Duodenal mucosa (tissue), 2 donors: ENCODE data around the gene NUP153.
"Not testable (repeated sequence)": the region's sequence is repeated elsewhere in the genome, so short reads cannot be mapped to it uniquely, and the experiment has no call there.

Source experiments
- H3K27ac ChIP-seq: one replicate; pipeline ENCODE4 v1.7.0; 2013; ENCODE audit warnings: low read depth, low read length
- H3K27me3 ChIP-seq, 2 donors: one replicate each; pipeline ENCODE4 v1.7.0; 2013; ENCODE audit warnings: low read length in 2 of 2, control low read depth in 1 of 2; ENCODE audit not compliant: insufficient read depth in 2 of 2, control insufficient read depth in 1 of 2
- H3K36me3 ChIP-seq, 2 donors: one replicate each; pipeline ENCODE4 v1.7.0; 2013; ENCODE audit warnings: low read length in 2 of 2, control low read depth in 1 of 2; ENCODE audit not compliant: insufficient read depth in 2 of 2, control insufficient read depth in 1 of 2
- H3K4me1 ChIP-seq, 2 donors: one replicate each; pipeline ENCODE4 v1.7.0; 2013; ENCODE audit warnings: low read length in 2 of 2, control low read depth in 1 of 2; ENCODE audit not compliant: insufficient read depth in 2 of 2, control insufficient read depth in 1 of 2
- H3K4me3 ChIP-seq, 2 donors: one replicate each; pipeline ENCODE4 v1.7.0; 2013; ENCODE audit warnings: low read length in 2 of 2, low read depth in 1 of 2
- H3K9ac ChIP-seq, 2 donors: one replicate each; pipeline ENCODE4 v1.7.0; 2013; ENCODE audit warnings: low read length in 2 of 2, low read depth in 1 of 2
- H3K9me3 ChIP-seq, 2 donors: one replicate each; pipeline ENCODE4 v1.7.0; 2013; ENCODE audit warnings: low read length in 2 of 2, control low read depth in 1 of 2; ENCODE audit not compliant: control insufficient read depth in 1 of 2

NUP153 gene

GRCh38 chr6:17589406-17590096 is 117.2 kb downstream of the NUP153 start:
- no peak overlapping the region for H3K27ac ChIP-seq
- H3K9me3 ChIP-seq, result no peaks in the 10 kb centered on the region
- H3K4me1 ChIP-seq, result peaks cover 11 to 14% of the 10 kb centered on the region in 2 donors
- no peaks in the 10 kb centered on the region for H3K36me3 ChIP-seq
- no peak overlapping the region for H3K9ac ChIP-seq
- no peaks in the 10 kb centered on the region for H3K27me3 ChIP-seq
- H3K4me3 ChIP-seq, result no peak overlapping the region

DNA sequence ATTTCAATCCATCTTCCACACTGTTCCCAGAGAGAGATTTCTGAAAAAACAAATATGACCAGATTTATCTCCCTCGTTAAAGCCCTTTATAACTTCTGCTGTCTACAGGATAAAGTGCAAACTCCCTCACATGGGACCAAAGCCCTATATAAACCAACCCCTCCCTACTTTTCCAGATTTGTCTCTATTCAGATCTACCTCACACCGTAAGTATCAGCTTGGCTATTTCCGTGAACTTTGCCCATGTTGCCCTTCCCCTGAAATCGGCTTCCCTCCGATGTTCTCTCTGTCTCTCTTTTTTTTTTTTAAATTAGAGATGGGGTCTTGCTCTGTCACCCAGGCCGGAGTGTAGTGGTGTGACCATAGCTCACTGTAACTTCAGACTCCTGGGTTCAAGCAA is 118.7 kb downstream of the NUP153 start:
- Histone ChIP-seq H3K4me3 (no peak overlapping the region), H3K27me3 (no peaks in the 10 kb centered on the region), H3K27ac (no peak overlapping the region)

GRCh38 chr6:17586623-17587022 is 120.1 kb downstream of the NUP153 start:
- not testable (repeated sequence) for H3K9ac ChIP-seq, H3K9me3 ChIP-seq, H3K36me3 ChIP-seq, H3K27ac ChIP-seq, H3K27me3 ChIP-seq, H3K4me3 ChIP-seq
- H3K4me1 ChIP-seq, result peaks cover 11 to 14% of the 10 kb centered on the region in 2 donors

More for the DNA sequence above, 118.7 kb downstream of the NUP153 start:
- H3K9ac ChIP-seq, result no peak overlapping the region
- H3K36me3 ChIP-seq, result no peaks in the 10 kb centered on the region
- H3K4me1 ChIP-seq, result peaks cover 11 to 14% of the 10 kb centered on the region in 2 donors
- no peaks in the 10 kb centered on the region for H3K9me3 ChIP-seq

DNA sequence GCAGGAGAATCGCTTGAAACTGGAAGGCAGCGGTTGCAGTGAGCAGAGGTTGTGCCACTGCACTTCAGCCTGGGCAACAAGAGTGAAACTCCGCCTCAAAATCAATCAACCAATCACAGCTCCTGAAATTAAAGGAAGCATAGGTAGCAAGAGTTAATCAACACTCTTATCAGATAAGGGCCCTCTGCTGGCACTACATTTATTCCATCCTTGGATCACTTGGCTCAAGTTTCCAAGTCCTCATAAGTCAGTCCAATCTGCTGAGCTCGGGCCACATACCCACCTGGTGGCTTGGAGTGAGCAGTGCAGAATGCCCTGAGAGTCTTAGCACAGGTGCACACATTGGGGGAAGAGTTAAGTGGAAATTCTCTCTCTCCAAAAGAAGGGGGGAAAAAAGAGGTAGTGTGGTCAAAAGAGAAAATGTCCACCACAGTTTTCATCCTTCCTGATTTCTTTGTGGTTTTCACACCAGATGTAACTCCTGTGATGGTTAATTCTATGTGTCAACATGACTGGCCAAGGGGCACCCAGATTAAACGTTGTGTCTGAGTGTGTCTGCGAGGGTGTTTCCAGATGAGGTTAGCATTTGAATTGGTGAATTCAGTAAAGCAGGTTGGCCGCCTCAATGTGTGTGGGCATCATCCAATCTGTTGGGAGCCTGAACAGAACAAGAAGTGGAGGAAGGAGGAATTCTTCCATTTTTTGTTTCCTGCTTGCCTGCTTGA is 120.8 kb downstream of the NUP153 start:
- Histone ChIP-seq H3K36me3 (no peaks in the 10 kb centered on the region), H3K4me3 (no peak overlapping the region), H3K9ac (no peak overlapping the region), H3K4me1 (peaks cover 11 to 14% of the 10 kb centered on the region in 2 donors), H3K27me3 (no peaks in the 10 kb centered on the region), H3K9me3 (no peaks in the 10 kb centered on the region), H3K27ac (no peak overlapping the region)

DNA sequence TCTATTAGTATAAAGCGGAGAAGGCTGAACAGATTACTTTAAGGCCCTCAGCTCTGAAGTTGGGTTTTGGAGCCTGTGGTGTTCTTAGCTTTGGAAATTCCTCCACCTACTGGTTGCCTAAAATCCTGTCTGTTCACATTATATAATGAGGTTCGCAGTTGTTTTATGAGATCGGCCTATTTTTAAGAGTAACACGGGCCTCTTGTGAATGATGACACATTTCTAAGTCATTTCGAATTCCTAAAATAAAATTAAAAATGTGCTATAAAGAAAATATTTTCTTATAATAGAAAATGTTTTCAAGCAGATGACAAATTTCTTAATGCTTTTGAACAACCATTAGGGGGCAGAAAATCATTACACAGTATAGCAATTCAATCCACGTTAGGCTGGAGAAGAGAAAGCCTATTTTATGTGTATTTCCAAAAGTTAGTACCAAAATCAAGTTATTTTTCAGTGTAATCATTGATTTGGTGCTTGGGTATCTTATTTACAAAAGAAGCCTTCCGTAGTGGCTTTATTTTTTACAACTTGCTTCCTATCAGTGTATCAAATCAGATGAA is 122.4 kb downstream of the NUP153 start:
- H3K4me1 ChIP-seq, result peaks cover 11 to 14% of the 10 kb centered on the region in 2 donors
- no peak overlapping the region for H3K4me3 ChIP-seq
- no peak overlapping the region for H3K27ac ChIP-seq
- H3K9ac ChIP-seq, result no peak overlapping the region
- no peaks in the 10 kb centered on the region for H3K27me3 ChIP-seq
- no peaks in the 10 kb centered on the region for H3K36me3 ChIP-seq
- no peaks in the 10 kb centered on the region for H3K9me3 ChIP-seq

- Histone ChIP-seq H3K9ac (no peak overlapping the region), H3K36me3 (no peaks in the 10 kb centered on the region), H3K27ac (no peak overlapping the region), H3K4me3 (no peak overlapping the region), H3K4me1 (peaks cover 11 to 14% of the 10 kb centered on the region in 2 donors), H3K9me3 (no peaks in the 10 kb centered on the region), H3K27me3 (no peaks in the 10 kb centered on the region)
Measured at GRCh38 chr6:17583811-17584210, 122.9 kb downstream of the NUP153 start.

DNA sequence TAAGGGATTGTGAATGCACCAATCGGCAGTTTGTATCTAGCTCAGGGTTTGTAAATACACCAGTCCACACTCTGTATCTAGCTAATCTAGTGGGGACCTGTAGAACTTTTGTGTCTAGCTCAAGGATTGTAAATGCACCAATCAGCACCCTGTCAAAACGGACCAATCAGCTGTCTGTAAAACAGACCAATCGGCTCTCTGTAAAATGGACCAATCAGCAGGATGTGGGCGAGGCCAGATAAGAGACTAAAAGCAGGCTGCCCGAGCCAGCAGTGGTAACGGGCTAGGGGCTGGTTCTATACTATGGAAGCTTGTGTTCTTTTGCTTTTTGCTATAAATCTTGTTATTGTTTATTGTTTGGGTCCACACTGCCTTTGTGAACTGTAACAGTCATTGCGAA is 125.4 kb downstream of the NUP153 start:
- H3K9me3 ChIP-seq, H3K27ac ChIP-seq, H3K4me3 ChIP-seq, H3K36me3 ChIP-seq, H3K4me1 ChIP-seq, H3K9ac ChIP-seq, H3K27me3 ChIP-seq: not testable (repeated sequence)

- H3K27ac ChIP-seq, result no peak overlapping the region
- H3K9ac ChIP-seq, result no peak overlapping the region
Measured at GRCh38 chr6:17580518-17581048, 126.1 kb downstream of the NUP153 start.

DNA sequence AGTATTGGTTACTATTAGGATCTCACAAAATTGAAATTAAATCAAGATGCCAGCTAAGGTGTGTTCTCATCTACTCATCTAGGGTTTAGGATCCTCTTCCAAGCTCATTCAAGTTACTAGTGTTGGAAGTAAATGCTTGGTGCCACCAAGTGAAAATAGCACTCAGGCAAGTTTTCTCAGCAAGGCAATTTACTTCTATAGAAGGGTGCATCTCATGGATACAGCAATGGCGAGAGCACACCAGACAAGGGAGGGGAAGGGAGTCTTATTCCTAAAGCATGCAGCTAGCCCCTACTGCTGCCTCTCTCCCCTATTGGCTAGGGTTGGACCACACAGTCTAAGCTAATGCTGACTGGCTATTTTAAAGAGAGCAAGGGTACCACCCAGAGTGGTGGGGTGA is 129.7 kb downstream of the NUP153 start:
- Histone ChIP-seq H3K36me3 (no peaks in the 10 kb centered on the region), H3K27me3 (no peaks in the 10 kb centered on the region), H3K9ac (no peak overlapping the region), H3K4me1 (no peaks in the 10 kb centered on the region), H3K4me3 (no peak overlapping the region), H3K27ac (no peak overlapping the region), H3K9me3 (peaks cover 7% of the 10 kb centered on the region in 2 donors)

More at GRCh38 chr6:17580518-17581048, 126.1 kb downstream of the NUP153 start:
- peak overlapping the region; percentile 35 to 58 for H3K4me3 ChIP-seq
- no peaks in the 10 kb centered on the region for H3K27me3 ChIP-seq
- no peaks in the 10 kb centered on the region for H3K36me3 ChIP-seq
- peaks cover 7% of the 10 kb centered on the region in 2 donors for H3K9me3 ChIP-seq
- no peaks in the 10 kb centered on the region for H3K4me1 ChIP-seq
